GM21723 (cell line): ENCODE data around the gene LIPN.

ENCODE experiments used
- ATAC-seq: cut with Tn5 transposase; IDR thresholded peaks from one replicate; pipeline ENCODE4 v1.9.1; 2021; ENCODE audit warnings: mild to moderate bottlenecking, moderate library complexity; ENCODE audit not compliant: unreplicated experiment

The LIPN gene

GRCh38 chr10:88782222-88782621 is 22.4 kb downstream of the LIPN start:
- ATAC-seq: no peak

GRCh38 chr10:88783724-88784123 is 23.9 kb downstream of the LIPN start:
- ATAC-seq: no peak

GRCh38 chr10:88786032-88786770 is 26.4 kb downstream of the LIPN start:
- ATAC-seq: no peak

GRCh38 chr10:88787463-88787862 is 27.6 kb downstream of the LIPN start:
- no peak for ATAC-seq

GRCh38 chr10:88788924-88789323 is 29.1 kb downstream of the LIPN start:
- ATAC-seq: no peak

GRCh38 chr10:88791924-88792323 is 32.1 kb downstream of the LIPN start:
- ATAC-seq: no peak

GRCh38 chr10:88792661-88793060 is 32.8 kb downstream of the LIPN start:
- no peak for ATAC-seq

GRCh38 chr10:88793712-88794299 is 34.0 kb downstream of the LIPN start:
- peak; percentile 59 for ATAC-seq

GRCh38 chr10:88794731-88795130 is 34.9 kb downstream of the LIPN start:
- no peak for ATAC-seq

GRCh38 chr10:88800152-88801125 is 40.6 kb downstream of the LIPN start:
- no peak for ATAC-seq

GRCh38 chr10:88802523-88803285 is 42.9 kb downstream of the LIPN start, which contains the start of gene LIPM:
Gene LIPM (plus strand): TSS chr10:88802730. CDS start chr10:88802897, 167 bp downstream.
- no peak for ATAC-seq

GRCh38 chr10:88803641-88804040 is 43.8 kb downstream of the LIPN start:
- no peak for ATAC-seq

- no peak for ATAC-seq
These were observed 44.4 kb downstream of the LIPN start for GRCh38 chr10:88804083-88804812.

GRCh38 chr10:88805361-88805760 is 45.5 kb downstream of the LIPN start:
- no peak for ATAC-seq

- no peak for ATAC-seq
These were observed 46.1 kb downstream of the LIPN start for GRCh38 chr10:88805924-88806323.

GRCh38 chr10:88809621-88810020 is 49.8 kb downstream of the LIPN start:
- no peak for ATAC-seq

- no peak for ATAC-seq
These were observed 50.6 kb downstream of the LIPN start for GRCh38 chr10:88810196-88810961.

GRCh38 chr10:88813200-88813599 is 53.4 kb downstream of the LIPN start:
- no peak for ATAC-seq

GRCh38 chr10:88819290-88819689 is 59.5 kb downstream of the LIPN start:
- no peak for ATAC-seq
